ENCODE results near the gene SLC22A2.

Gene SLC22A2

GRCh38 chr6:160227038-160227768, 31.4 kb downstream of the SLC22A2 start (continued):
- TF ChIP-seq GLI2 (tag by site-specific recombination; IDR thresholded peaks at IDR 0.05; ENCODE audit: borderline replicate concordance, low read depth) (no peak), ZFP69B (tag by site-specific recombination; IDR thresholded peaks at IDR 0.05) (no peak), ZNF670 (tag by site-specific recombination; IDR thresholded peaks at IDR 0.05; ENCODE audit: low read depth) (no peak), ZNF549 (tag by site-specific recombination; IDR thresholded peaks at IDR 0.05) (no peak), ZNF133 (tag by site-specific recombination; IDR thresholded peaks at IDR 0.05) (no peak), ZNF529 (tag by site-specific recombination; IDR thresholded peaks at IDR 0.05; ENCODE audit: insufficient replicate concordance) (no peak), KLF1 (tag by site-specific recombination; IDR thresholded peaks at IDR 0.05) (no peak), GFI1B (tag by site-specific recombination; IDR thresholded peaks at IDR 0.05) (no peak), ZBTB7A (tag by site-specific recombination; IDR thresholded peaks at IDR 0.05; ENCODE audit: low read depth) (no peak), ZNF23 (tag by site-specific recombination; IDR thresholded peaks at IDR 0.05; ENCODE audit: borderline replicate concordance) (no peak)

- no peak overlapping the region for H3K27ac ChIP-seq (ENCODE audit: extremely low read depth, low read depth, low read length)
- H3K4me3 ChIP-seq (ENCODE audit: low read depth, low read length), result no peak overlapping the region
- ChIA-PET CTCF (no interaction called here), POLR2A (no interaction called here)
- H3K4me1 ChIP-seq (ENCODE audit: control insufficient read depth, insufficient read depth, low read length), result no peaks in the 10 kb centered on the region
- H3K36me3 ChIP-seq (ENCODE audit: control insufficient read depth in 2 of 2, insufficient read depth in 1 of 2, low read length in 2 of 2), result no peaks in the 10 kb centered on the region
- TF ChIP-seq ZIC2 (tag by site-specific recombination; IDR thresholded peaks at IDR 0.05) (no peak), BCL11A (tag by site-specific recombination; IDR thresholded peaks at IDR 0.05; ENCODE audit: low read depth) (no peak), ZNF239 (tag by site-specific recombination; IDR thresholded peaks at IDR 0.05) (no peak), ZNF146 (tag by site-specific recombination; IDR thresholded peaks at IDR 0.05) (no peak), ZNF561 (tag by site-specific recombination; IDR thresholded peaks at IDR 0.05; ENCODE audit: borderline replicate concordance) (no peak), ZNF624 (tag by site-specific recombination; IDR thresholded peaks at IDR 0.05) (no peak), HOXC10 (CRISPR knock-in tag; IDR thresholded peaks at IDR 0.05) (no peak)
- H3K9me3 ChIP-seq (ENCODE audit: control insufficient read depth, insufficient read depth, low read depth, low read length), result no peaks in the 10 kb centered on the region
These were observed 32.5 kb downstream of the SLC22A2 start for GRCh38 chr6:160226118-160226591.

- ChIA-PET CTCF (interaction anchor here (1.5 kb wide), 1 partner anchor 87 kb away, joined by 5 read pairs; no protein-coding TSS in a partner anchor), POLR2A (interaction anchor here (0.7 kb wide), 1 partner anchor 447 kb away, joined by 3 read pairs; no protein-coding TSS in a partner anchor)
- Histone ChIP-seq H3K27ac (ENCODE audit: extremely low read depth, low read depth, low read length) (no peak overlapping the region), H3K4me1 (ENCODE audit: control insufficient read depth, insufficient read depth, low read length) (no peaks in the 10 kb centered on the region), H3K9me3 (ENCODE audit: control insufficient read depth, insufficient read depth, low read depth, low read length) (no peaks in the 10 kb centered on the region), H3K36me3 (ENCODE audit: control insufficient read depth in 2 of 2, insufficient read depth in 1 of 2, low read length in 2 of 2) (no peaks in the 10 kb centered on the region), H3K4me3 (ENCODE audit: low read depth, low read length) (no peak overlapping the region)
- TF ChIP-seq GLIS2 (tag by site-specific recombination; IDR thresholded peaks at IDR 0.05) (no peak), ZBTB44 (tag by site-specific recombination; IDR thresholded peaks at IDR 0.05) (no peak), ZNF112 (tag by site-specific recombination; IDR thresholded peaks at IDR 0.05) (no peak), ATF2 (tag by site-specific recombination; IDR thresholded peaks at IDR 0.05; ENCODE audit: low read depth) (no peak), ZNF423 (tag by site-specific recombination; IDR thresholded peaks at IDR 0.05) (no peak), TSHZ1 (tag by site-specific recombination; IDR thresholded peaks at IDR 0.05; ENCODE audit: borderline replicate concordance) (no peak)
These were observed 33.9 kb downstream of the SLC22A2 start for GRCh38 chr6:160224639-160225237.
